Aorta (tissue), 5 donors: ENCODE results near the gene WASF1. TPM values are rescaled to one million over a fixed set of nuclear protein-coding genes. Genes with fewer than 3 reads are reported as not detected.

ENCODE experiments used
- ATAC-seq: fragments of 200-7000 bp; cut with Tn5 transposase; one replicate; pipeline ENCODE4 v1.9.1; 2022; ENCODE audit warnings: moderate library complexity; ENCODE audit not compliant: low FRiP score
- DNase-seq, 2 donors: peaks; one replicate each; pipeline ENCODE4 v3.0.0-alpha.2; 2020
- H3K27ac ChIP-seq, 2 donors: one replicate each; pipeline ENCODE4 v1.5.1; 2013; ENCODE audit warnings: low read length in 2 of 2, mild to moderate bottlenecking in 2 of 2, moderate library complexity in 2 of 2, control low read depth in 1 of 2, inconsistent platforms in 1 of 2, low read depth in 1 of 2
- H3K27me3 ChIP-seq, 2 donors: one replicate each; pipeline ENCODE4 v1.6.1; 2013; ENCODE audit warnings: control low read depth in 1 of 2, low read length in 1 of 2, mild to moderate bottlenecking in 1 of 2, moderate library complexity in 1 of 2; ENCODE audit not compliant: insufficient read depth in 2 of 2, control insufficient read depth in 1 of 2
- H3K36me3 ChIP-seq, 2 donors: one replicate each; pipeline ENCODE4 v1.6.1; 2013; ENCODE audit warnings: control low read depth in 1 of 2, low read length in 1 of 2, mild to moderate bottlenecking in 1 of 2; ENCODE audit not compliant: insufficient read depth in 2 of 2, control insufficient read depth in 1 of 2
- H3K4me1 ChIP-seq, 2 donors: one replicate each; pipeline ENCODE4 v1.6.1; 2013; ENCODE audit warnings: low read length in 2 of 2, control low read depth in 1 of 2, mild to moderate bottlenecking in 1 of 2, moderate library complexity in 1 of 2; ENCODE audit not compliant: insufficient read depth in 2 of 2, control insufficient read depth in 1 of 2
- H3K4me3 ChIP-seq, 2 donors: one replicate each; pipeline ENCODE4 v1.5.1; 2013; ENCODE audit warnings: low read length in 2 of 2, control low read depth in 1 of 2, mild to moderate bottlenecking in 1 of 2
- H3K9me3 ChIP-seq: one replicate; pipeline ENCODE4 v1.6.1; 2013; ENCODE audit warnings: mild to moderate bottlenecking, low read length; ENCODE audit not compliant: control insufficient read depth
- WGBS, 2 donors: extraction: QIAGEN DNeasy Blood & Tissue Kit; methylation state at CpG; one replicate each; pipeline ENCODE4 v1.1.7; 2013; 5-methylcytosine and 5-hydroxymethylcytosine counted together
- intact Hi-C, 2 donors: fragments of 100-400 bp; cut with DNase I; formaldehyde crosslinking; loops; one replicate each; pipeline versions ENCODE4 v1.14.2 to v1.15.0; 2022
- polyA plus RNA-seq, 2 donors: library from polyadenylated mRNA; stranded (reverse); fragments of 200-250 nt; gene quantifications; one replicate each; pipeline ENCODE4 v1.2.3, GENCODE V29; 2013
- total RNA-seq, 2 donors: library from RNA; stranded (reverse); fragmentation: NEBNext Ultra II Directional; extraction: Animal tissue kit (Norgen Biotek cat#: 25700); gene quantifications; one replicate each; pipeline ENCODE4 v1.2.1, GENCODE V29; 2021
- donor health status: healthy with polysubstance abuse.
- donor health status: Bipolar disorder and iron deficiency.
- donor health status: DM: no; HTN: no; CAD: no.
- donor health status: DM: no; HTN: no; CAD: no.
- donor health status: DM: yes; HTN: yes; CAD: no.

Gene WASF1
- total and polyA plus RNA-seq, 4 donors: 3.2 to 10.3 (median 6.7) TPM

- Histone ChIP-seq H3K27ac (no peak overlapping the region), H3K27me3 (no peaks in the 10 kb centered on the region), H3K4me3 (peak overlapping the region; percentile 87 to 98), H3K4me1 (peaks cover 1 to 2% of the 10 kb centered on the region in 2 donors), H3K36me3 (no peaks in the 10 kb centered on the region), H3K9me3 (no peaks in the 10 kb centered on the region)
- no peak for ATAC-seq
- intact Hi-C loops: loop anchor here in 1 of 2 donors (10.0 kb wide), 1 partner anchor 487 kb away; the partner anchor contains the start of genes AK9 and FIG4
- no peak for DNase-seq
- 45 to 61% methylated on average over 6 of the region's 6 CpGs for WGBS, 2 donors
Observed at GRCh38 chr6:110181131-110182030, 1.9 kb upstream of the WASF1 start.

GRCh38 chr6:110180228-110181008, 948 bp upstream of the WASF1 start, which contains the start of gene CDC40:
Gene CDC40, plus strand, starts transcription at chr6:110180427. Its CDS starts 18 bp downstream, at chr6:110180445.
- DNase-seq (peak; percentile 71 to 86), ATAC-seq (peak; percentile 74)
- Histone ChIP-seq H3K27ac (peak within 1 kb of the TSS in 1 of 2 donors; percentile 79), H3K4me3 (peak within 1 kb of the TSS; percentile 87 to 98), H3K27me3 (no peaks in the 10 kb centered on the region), H3K9me3 (no peaks in the 10 kb centered on the region), H3K36me3 (no peaks in the 10 kb centered on the region), H3K4me1 (peaks cover 1 to 2% of the 10 kb centered on the region in 2 donors)
- intact Hi-C loops: loop anchor here in 1 of 2 donors (10.0 kb wide), 1 partner anchor 486 kb away; the partner anchor contains the start of genes AK9 and FIG4
- WGBS, 2 donors: 0% methylated on average over 28 of the region's 28 CpGs

GRCh38 chr6:110178626-110179405, 654 bp downstream of the WASF1 start:
- peaks cover 1 to 2% of the 10 kb centered on the region in 2 donors for H3K4me1 ChIP-seq
- intact Hi-C loops: loop anchor here (1.0 to 5.0 kb wide), 2 partner anchors 211 to 213 kb away; no protein-coding TSS in a partner anchor
- DNase-seq (peak; percentile 60 to 84), ATAC-seq (peak; percentile 58)
- WGBS, 2 donors: 1% methylated on average over 46 to 66 of the region's 66 CpGs
- H3K4me3 ChIP-seq: peak overlapping the region; percentile 78 to 88
- H3K36me3 ChIP-seq: no peaks in the 10 kb centered on the region
- H3K9me3 ChIP-seq: no peaks in the 10 kb centered on the region
- H3K27me3 ChIP-seq: no peaks in the 10 kb centered on the region
- peak overlapping the region in 1 of 2 donors; percentile 21 for H3K27ac ChIP-seq

GRCh38 chr6:110173506-110174132, 5.9 kb downstream of the WASF1 start:
- H3K27me3 ChIP-seq: no peaks in the 10 kb centered on the region
- H3K27ac ChIP-seq: no peak overlapping the region
- intact Hi-C loops: no loop called here
- H3K4me1 ChIP-seq: no peaks in the 10 kb centered on the region
- no peak for DNase-seq
- no peaks in the 10 kb centered on the region for H3K9me3 ChIP-seq
- ATAC-seq: no peak
- WGBS, 2 donors: 92% methylated on average over 4 of the region's 4 CpGs
- H3K36me3 ChIP-seq: no peaks in the 10 kb centered on the region
- H3K4me3 ChIP-seq: no peak overlapping the region

- ATAC-seq (no peak), DNase-seq (no peak)
- Histone ChIP-seq H3K4me3 (no peak overlapping the region), H3K36me3 (no peaks in the 10 kb centered on the region), H3K27me3 (no peaks in the 10 kb centered on the region), H3K4me1 (no peaks in the 10 kb centered on the region), H3K27ac (no peak overlapping the region), H3K9me3 (no peaks in the 10 kb centered on the region)
- intact Hi-C loops: no loop called here
- WGBS, 2 donors: 93 to 100% methylated on average over 2 of the region's 2 CpGs
Observed at GRCh38 chr6:110170081-110170480, 9.4 kb downstream of the WASF1 start.

- Histone ChIP-seq H3K9me3 (no peaks in the 10 kb centered on the region), H3K27me3 (no peaks in the 10 kb centered on the region), H3K27ac (no peak overlapping the region), H3K36me3 (no peaks in the 10 kb centered on the region), H3K4me1 (no peaks in the 10 kb centered on the region), H3K4me3 (no peak overlapping the region)
- DNase-seq (no peak), ATAC-seq (no peak)
- 96 to 98% methylated on average over 1 of the region's 1 CpG for WGBS, 2 donors
- intact Hi-C loops: no loop called here
Observed at GRCh38 chr6:110158479-110158878, 21.0 kb downstream of the WASF1 start.

GRCh38 chr6:110147870-110148269, 31.6 kb downstream of the WASF1 start:
- H3K36me3 ChIP-seq: no peaks in the 10 kb centered on the region
- H3K27me3 ChIP-seq: no peaks in the 10 kb centered on the region
- intact Hi-C loops: no loop called here
- 81 to 87% methylated on average over 3 of the region's 3 CpGs for WGBS, 2 donors
- no peak overlapping the region for H3K4me3 ChIP-seq
- H3K4me1 ChIP-seq: no peaks in the 10 kb centered on the region
- no peak for DNase-seq
- no peak for ATAC-seq
- no peaks in the 10 kb centered on the region for H3K9me3 ChIP-seq
- H3K27ac ChIP-seq: no peak overlapping the region

GRCh38 chr6:110140650-110141049, 38.8 kb downstream of the WASF1 start:
- Histone ChIP-seq H3K4me1 (no peaks in the 10 kb centered on the region), H3K36me3 (no peaks in the 10 kb centered on the region), H3K27me3 (no peaks in the 10 kb centered on the region), H3K27ac (no peak overlapping the region), H3K9me3 (peaks cover 2% of the 10 kb centered on the region), H3K4me3 (no peak overlapping the region)
- DNase-seq (no peak), ATAC-seq (no peak)
- intact Hi-C loops: no loop called here
- 91 to 94% methylated on average over 2 of the region's 2 CpGs for WGBS, 2 donors
